Measurements from ENCODE around the gene SLC4A2. TPM values are rescaled to one million over a fixed set of nuclear protein-coding genes. Genes with fewer than 3 reads are reported as not detected.
A peak's percentile ranks its signal among the peaks of the same experiment; 100 is the strongest.

The SLC4A2 gene
- total RNA-seq, 1 experiment from 2014 or later = 249 TPM

GRCh38 chr7:151053751-151054150, 5.6 kb upstream of the SLC4A2 start:
- Histone ChIP-seq H3K4me1 (0 out of 2 replicates have a peak, but pooled peaks cover 8% of the 10 kb centered on the region), H3K36me3 (ENCODE audit: control insufficient read depth, insufficient read depth, low read length) (no peaks in the 10 kb centered on the region; the same call in 1 of the 2 replicates), H3K27me3 (replicated peaks; ENCODE audit: control insufficient read depth, insufficient read depth, low read length) (no peaks in the 10 kb centered on the region), H3K4me3 (ENCODE audit: low read depth, low read length) (no peak overlapping the region), H3K9me3 (no peaks in the 10 kb centered on the region)
- no peak overlapping the region for H3K4me3 Mint-ChIP-seq (ENCODE audit: unreplicated experiment)
- peaks cover 11% of the 10 kb centered on the region for H3K4me1 Mint-ChIP-seq (ENCODE audit: low read depth, unreplicated experiment)
- no peaks in the 10 kb centered on the region for H3K36me3 Mint-ChIP-seq (ENCODE audit: insufficient read depth, unreplicated experiment)
- no peaks in the 10 kb centered on the region for H3K9me3 Mint-ChIP-seq (ENCODE audit: unreplicated experiment)
- CTCF ChIA-PET = no interaction called here
- H3K27ac Mint-ChIP-seq (ENCODE audit: unreplicated experiment) = no peak overlapping the region
- DNase-seq = no peak
- H3K27me3 Mint-ChIP-seq (ENCODE audit: insufficient read depth, unreplicated experiment) = peaks cover 4% of the 10 kb centered on the region
- TF ChIP-seq, protein P1, sequence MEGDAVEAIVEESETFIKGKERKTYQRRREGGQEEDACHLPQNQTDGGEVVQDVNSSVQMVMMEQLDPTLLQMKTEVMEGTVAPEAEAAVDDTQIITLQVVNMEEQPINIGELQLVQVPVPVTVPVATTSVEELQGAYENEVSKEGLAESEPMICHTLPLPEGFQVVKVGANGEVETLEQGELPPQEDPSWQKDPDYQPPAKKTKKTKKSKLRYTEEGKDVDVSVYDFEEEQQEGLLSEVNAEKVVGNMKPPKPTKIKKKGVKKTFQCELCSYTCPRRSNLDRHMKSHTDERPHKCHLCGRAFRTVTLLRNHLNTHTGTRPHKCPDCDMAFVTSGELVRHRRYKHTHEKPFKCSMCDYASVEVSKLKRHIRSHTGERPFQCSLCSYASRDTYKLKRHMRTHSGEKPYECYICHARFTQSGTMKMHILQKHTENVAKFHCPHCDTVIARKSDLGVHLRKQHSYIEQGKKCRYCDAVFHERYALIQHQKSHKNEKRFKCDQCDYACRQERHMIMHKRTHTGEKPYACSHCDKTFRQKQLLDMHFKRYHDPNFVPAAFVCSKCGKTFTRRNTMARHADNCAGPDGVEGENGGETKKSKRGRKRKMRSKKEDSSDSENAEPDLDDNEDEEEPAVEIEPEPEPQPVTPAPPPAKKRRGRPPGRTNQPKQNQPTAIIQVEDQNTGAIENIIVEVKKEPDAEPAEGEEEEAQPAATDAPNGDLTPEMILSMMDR (IDR thresholded peaks at IDR 0.05; ENCODE audit: insufficient read depth in 1 of 2, low read depth in 1 of 2, low read length in 1 of 2, severe bottlenecking in 1 of 2, unreplicated experiment in 1 of 2) = no peak
- POLR2A ChIA-PET = no interaction called here
- no TSS peak for BruUV-seq (replicated peaks)
- intact Hi-C loops (cut with micrococcal nuclease; ENCODE audit: unreplicated experiment) = no loop called here

DNA sequence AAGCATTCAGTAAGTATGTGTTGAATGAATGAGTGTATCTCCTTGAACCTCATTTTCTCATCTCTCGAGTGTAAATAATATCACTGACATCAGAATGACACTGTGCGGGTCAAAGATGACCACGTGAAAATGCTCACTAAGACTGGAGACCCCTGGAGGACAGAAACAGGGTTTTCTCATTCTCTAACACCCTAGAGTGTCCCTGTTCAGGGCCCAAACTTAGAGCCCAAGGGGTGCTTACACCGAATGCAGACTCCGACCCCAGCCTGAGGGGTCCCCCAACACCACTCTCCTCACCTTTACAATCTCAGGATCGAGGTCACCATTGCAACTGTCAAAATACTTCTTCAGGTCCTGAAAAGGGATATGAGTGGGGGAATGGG, 3.1 kb upstream of the SLC4A2 start:
- Histone ChIP-seq H3K9me3 (no peaks in the 10 kb centered on the region), H3K36me3 (ENCODE audit: control insufficient read depth, insufficient read depth, low read length) (no peaks in the 10 kb centered on the region; the same call in 1 of the 2 replicates), H3K27me3 (replicated peaks; ENCODE audit: control insufficient read depth, insufficient read depth, low read length) (no peaks in the 10 kb centered on the region), H3K4me1 (peaks cover 15% of the 10 kb centered on the region; the same call in 1 of the 2 replicates), H3K4me3 (ENCODE audit: low read depth, low read length) (no peak overlapping the region)
- Mint-ChIP-seq H3K27me3 (ENCODE audit: insufficient read depth, unreplicated experiment) (no peaks in the 10 kb centered on the region), H3K27ac (ENCODE audit: unreplicated experiment) (no peak overlapping the region), H3K36me3 (ENCODE audit: insufficient read depth, unreplicated experiment) (peaks cover 10% of the 10 kb centered on the region), H3K9me3 (ENCODE audit: unreplicated experiment) (no peaks in the 10 kb centered on the region), H3K4me3 (ENCODE audit: unreplicated experiment) (peak overlapping the region; percentile 95), H3K4me1 (ENCODE audit: low read depth, unreplicated experiment) (peaks cover 17% of the 10 kb centered on the region)
- TF ChIP-seq, protein P1 (IDR thresholded peaks at IDR 0.05; ENCODE audit: insufficient read depth in 1 of 2, low read depth in 1 of 2, low read length in 1 of 2, severe bottlenecking in 1 of 2, unreplicated experiment in 1 of 2) = no peak
- intact Hi-C loops (cut with micrococcal nuclease; ENCODE audit: unreplicated experiment) = no loop called here
- no TSS peak for BruUV-seq (replicated peaks)
- no peak for DNase-seq
- ChIA-PET CTCF (no interaction called here), POLR2A (no interaction called here)

- Histone ChIP-seq H3K9me3 (no peaks in the 10 kb centered on the region), H3K4me1 (peaks cover 20% of the 10 kb centered on the region), H3K36me3 (ENCODE audit: control insufficient read depth, insufficient read depth, low read length) (no peaks in the 10 kb centered on the region; the same call in 1 of the 2 replicates), H3K27me3 (replicated peaks; ENCODE audit: control insufficient read depth, insufficient read depth, low read length) (no peaks in the 10 kb centered on the region), H3K4me3 (ENCODE audit: low read depth, low read length) (peak overlapping the region; percentile 63)
- TF ChIP-seq, protein P1 (IDR thresholded peaks at IDR 0.05; ENCODE audit: insufficient read depth in 1 of 2, low read depth in 1 of 2, low read length in 1 of 2, severe bottlenecking in 1 of 2, unreplicated experiment in 1 of 2) = no peak
- POLR2A ChIA-PET = no interaction called here
- CTCF ChIA-PET = interaction anchor here (1.5 kb wide), 1 partner anchor 29 kb away, joined by 6 read pairs; the partner anchor contains the start of gene ABCB8
- no peaks in the 10 kb centered on the region for H3K9me3 Mint-ChIP-seq (ENCODE audit: unreplicated experiment)
- DNase-seq = no peak
- peak overlapping the region; percentile 95 for H3K4me3 Mint-ChIP-seq (ENCODE audit: unreplicated experiment)
- peak overlapping the region; percentile 94 for H3K27ac Mint-ChIP-seq (ENCODE audit: unreplicated experiment)
- no peaks in the 10 kb centered on the region for H3K27me3 Mint-ChIP-seq (ENCODE audit: insufficient read depth, unreplicated experiment)
- BruUV-seq (replicated peaks) = no TSS peak
- H3K36me3 Mint-ChIP-seq (ENCODE audit: insufficient read depth, unreplicated experiment) = peaks cover 16% of the 10 kb centered on the region
- H3K4me1 Mint-ChIP-seq (ENCODE audit: low read depth, unreplicated experiment) = peaks cover 24% of the 10 kb centered on the region
- intact Hi-C loops (cut with micrococcal nuclease; ENCODE audit: unreplicated experiment) = no loop called here
Observed at GRCh38 chr7:151056666-151057505, 2.5 kb upstream of the SLC4A2 start.

All from Caco-2 (cell line).